Measurements from ENCODE around the gene MYT1.

- TF ChIP-seq NFRKB (IDR thresholded peaks at IDR 0.05) = no peak
- no peak for TF ChIP-seq SP1 (IDR thresholded peaks at IDR 0.05)
- no peak for TF ChIP-seq FOXM1 (IDR thresholded peaks at IDR 0.05; ENCODE audit: borderline replicate concordance)
- TF ChIP-seq CTBP1 (IDR thresholded peaks at IDR 0.05; ENCODE audit: borderline replicate concordance) = no peak
- TF ChIP-seq ELF4 (IDR thresholded peaks at IDR 0.05) = no peak
- TF ChIP-seq FOXK2 (IDR thresholded peaks at IDR 0.05) = no peak
- TF ChIP-seq SUZ12 (IDR thresholded peaks at IDR 0.05) = no peak
- TF ChIP-seq BHLHE40 (IDR thresholded peaks at IDR 0.05; ENCODE audit: borderline replicate concordance) = no peak
- no peak for TF ChIP-seq FOXA1 (IDR thresholded peaks at IDR 0.05)
These were observed 36.5 kb downstream of the MYT1 start for GRCh38 chr20:64200740-64201139.

Data from HEK293T (cell line).